ENCODE measurements around the gene ENOX1. TPM values are rescaled to one million over a fixed set of nuclear protein-coding genes. Genes with fewer than 3 reads are reported as not detected.

ENOX1 gene
- total RNA-seq, 1 experiment from 2014 or later: 0.26 TPM

DNA sequence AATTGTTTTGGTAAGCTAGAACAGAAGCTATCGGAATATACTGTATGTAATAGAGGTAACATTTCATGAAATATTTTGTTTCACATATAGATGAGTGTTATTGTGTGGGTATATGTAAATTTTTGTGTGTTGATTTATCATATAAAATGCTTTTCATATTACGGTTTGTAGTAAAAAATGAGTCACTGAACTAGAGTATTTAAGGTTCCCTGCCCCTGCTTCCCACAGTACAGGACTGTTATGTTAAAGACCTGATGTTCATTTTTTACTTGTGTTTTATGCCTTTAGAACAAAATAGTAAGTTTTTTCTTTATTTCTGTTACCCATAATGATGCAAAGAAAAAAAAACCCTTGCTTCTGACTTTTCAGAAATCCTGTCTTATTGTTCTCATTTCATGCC lies 243.4 kb downstream of the ENOX1 start:
- Mint-ChIP-seq H3K27ac (no peak overlapping the region), H3K36me3 (no peaks in the 10 kb centered on the region), H3K27me3 (ENCODE audit: low read depth) (no peaks in the 10 kb centered on the region), H3K4me3 (no peak overlapping the region), H3K4me1 (no peaks in the 10 kb centered on the region), H3K9me3 (peaks cover 6% of the 10 kb centered on the region; the same call in 1 of the 2 replicates)
- CTCF ChIA-PET: no interaction called here
- ATAC-seq: no peak
- POLR2A ChIA-PET: no interaction called here
- no peak for TF ChIP-seq ZNF121 (CRISPR knock-in tag; IDR thresholded peaks at IDR 0.05)
- TF ChIP-seq NFATC4 (CRISPR knock-in tag; IDR thresholded peaks at IDR 0.05): no peak
- TF ChIP-seq NR3C1 (CRISPR knock-in tag; conservative IDR thresholded peaks at IDR 0.05; ENCODE audit: low read depth): no peak
- no peak for TF ChIP-seq JUN (CRISPR knock-in tag; IDR thresholded peaks at IDR 0.05)
- TF ChIP-seq, protein P1, sequence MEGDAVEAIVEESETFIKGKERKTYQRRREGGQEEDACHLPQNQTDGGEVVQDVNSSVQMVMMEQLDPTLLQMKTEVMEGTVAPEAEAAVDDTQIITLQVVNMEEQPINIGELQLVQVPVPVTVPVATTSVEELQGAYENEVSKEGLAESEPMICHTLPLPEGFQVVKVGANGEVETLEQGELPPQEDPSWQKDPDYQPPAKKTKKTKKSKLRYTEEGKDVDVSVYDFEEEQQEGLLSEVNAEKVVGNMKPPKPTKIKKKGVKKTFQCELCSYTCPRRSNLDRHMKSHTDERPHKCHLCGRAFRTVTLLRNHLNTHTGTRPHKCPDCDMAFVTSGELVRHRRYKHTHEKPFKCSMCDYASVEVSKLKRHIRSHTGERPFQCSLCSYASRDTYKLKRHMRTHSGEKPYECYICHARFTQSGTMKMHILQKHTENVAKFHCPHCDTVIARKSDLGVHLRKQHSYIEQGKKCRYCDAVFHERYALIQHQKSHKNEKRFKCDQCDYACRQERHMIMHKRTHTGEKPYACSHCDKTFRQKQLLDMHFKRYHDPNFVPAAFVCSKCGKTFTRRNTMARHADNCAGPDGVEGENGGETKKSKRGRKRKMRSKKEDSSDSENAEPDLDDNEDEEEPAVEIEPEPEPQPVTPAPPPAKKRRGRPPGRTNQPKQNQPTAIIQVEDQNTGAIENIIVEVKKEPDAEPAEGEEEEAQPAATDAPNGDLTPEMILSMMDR (IDR thresholded peaks at IDR 0.05): no peak
- TF ChIP-seq, protein P2, sequence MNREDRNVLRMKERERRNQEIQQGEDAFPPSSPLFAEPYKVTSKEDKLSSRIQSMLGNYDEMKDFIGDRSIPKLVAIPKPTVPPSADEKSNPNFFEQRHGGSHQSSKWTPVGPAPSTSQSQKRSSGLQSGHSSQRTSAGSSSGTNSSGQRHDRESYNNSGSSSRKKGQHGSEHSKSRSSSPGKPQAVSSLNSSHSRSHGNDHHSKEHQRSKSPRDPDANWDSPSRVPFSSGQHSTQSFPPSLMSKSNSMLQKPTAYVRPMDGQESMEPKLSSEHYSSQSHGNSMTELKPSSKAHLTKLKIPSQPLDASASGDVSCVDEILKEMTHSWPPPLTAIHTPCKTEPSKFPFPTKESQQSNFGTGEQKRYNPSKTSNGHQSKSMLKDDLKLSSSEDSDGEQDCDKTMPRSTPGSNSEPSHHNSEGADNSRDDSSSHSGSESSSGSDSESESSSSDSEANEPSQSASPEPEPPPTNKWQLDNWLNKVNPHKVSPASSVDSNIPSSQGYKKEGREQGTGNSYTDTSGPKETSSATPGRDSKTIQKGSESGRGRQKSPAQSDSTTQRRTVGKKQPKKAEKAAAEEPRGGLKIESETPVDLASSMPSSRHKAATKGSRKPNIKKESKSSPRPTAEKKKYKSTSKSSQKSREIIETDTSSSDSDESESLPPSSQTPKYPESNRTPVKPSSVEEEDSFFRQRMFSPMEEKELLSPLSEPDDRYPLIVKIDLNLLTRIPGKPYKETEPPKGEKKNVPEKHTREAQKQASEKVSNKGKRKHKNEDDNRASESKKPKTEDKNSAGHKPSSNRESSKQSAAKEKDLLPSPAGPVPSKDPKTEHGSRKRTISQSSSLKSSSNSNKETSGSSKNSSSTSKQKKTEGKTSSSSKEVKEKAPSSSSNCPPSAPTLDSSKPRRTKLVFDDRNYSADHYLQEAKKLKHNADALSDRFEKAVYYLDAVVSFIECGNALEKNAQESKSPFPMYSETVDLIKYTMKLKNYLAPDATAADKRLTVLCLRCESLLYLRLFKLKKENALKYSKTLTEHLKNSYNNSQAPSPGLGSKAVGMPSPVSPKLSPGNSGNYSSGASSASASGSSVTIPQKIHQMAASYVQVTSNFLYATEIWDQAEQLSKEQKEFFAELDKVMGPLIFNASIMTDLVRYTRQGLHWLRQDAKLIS (CRISPR knock-in tag; IDR thresholded peaks at IDR 0.05; ENCODE audit: borderline replicate concordance): no peak
- TF ChIP-seq, protein P3, sequence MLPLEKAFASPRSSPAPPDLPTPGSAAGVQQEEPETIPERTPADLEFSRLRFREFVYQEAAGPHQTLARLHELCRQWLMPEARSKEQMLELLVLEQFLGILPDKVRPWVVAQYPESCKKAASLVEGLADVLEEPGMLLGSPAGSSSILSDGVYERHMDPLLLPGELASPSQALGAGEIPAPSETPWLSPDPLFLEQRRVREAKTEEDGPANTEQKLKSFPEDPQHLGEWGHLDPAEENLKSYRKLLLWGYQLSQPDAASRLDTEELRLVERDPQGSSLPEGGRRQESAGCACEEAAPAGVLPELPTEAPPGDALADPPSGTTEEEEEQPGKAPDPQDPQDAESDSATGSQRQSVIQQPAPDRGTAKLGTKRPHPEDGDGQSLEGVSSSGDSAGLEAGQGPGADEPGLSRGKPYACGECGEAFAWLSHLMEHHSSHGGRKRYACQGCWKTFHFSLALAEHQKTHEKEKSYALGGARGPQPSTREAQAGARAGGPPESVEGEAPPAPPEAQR (CRISPR knock-in tag; IDR thresholded peaks at IDR 0.05): no peak
- no peak for TF ChIP-seq ZNF317 (CRISPR knock-in tag; IDR thresholded peaks at IDR 0.05; ENCODE audit: borderline replicate concordance, low read depth)
- no peak for TF ChIP-seq FOXK1 (CRISPR knock-in tag; IDR thresholded peaks at IDR 0.05)
- TF ChIP-seq SOX15 (CRISPR knock-in tag; IDR thresholded peaks at IDR 0.05): no peak
- TF ChIP-seq RORB (CRISPR knock-in tag; IDR thresholded peaks at IDR 0.05): no peak
- TF ChIP-seq, protein P4, sequence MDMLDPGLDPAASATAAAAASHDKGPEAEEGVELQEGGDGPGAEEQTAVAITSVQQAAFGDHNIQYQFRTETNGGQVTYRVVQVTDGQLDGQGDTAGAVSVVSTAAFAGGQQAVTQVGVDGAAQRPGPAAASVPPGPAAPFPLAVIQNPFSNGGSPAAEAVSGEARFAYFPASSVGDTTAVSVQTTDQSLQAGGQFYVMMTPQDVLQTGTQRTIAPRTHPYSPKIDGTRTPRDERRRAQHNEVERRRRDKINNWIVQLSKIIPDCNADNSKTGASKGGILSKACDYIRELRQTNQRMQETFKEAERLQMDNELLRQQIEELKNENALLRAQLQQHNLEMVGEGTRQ (CRISPR knock-in tag; IDR thresholded peaks at IDR 0.05): no peak
- no peak for DNase-seq (ENCODE audit: low spot score)

DNA sequence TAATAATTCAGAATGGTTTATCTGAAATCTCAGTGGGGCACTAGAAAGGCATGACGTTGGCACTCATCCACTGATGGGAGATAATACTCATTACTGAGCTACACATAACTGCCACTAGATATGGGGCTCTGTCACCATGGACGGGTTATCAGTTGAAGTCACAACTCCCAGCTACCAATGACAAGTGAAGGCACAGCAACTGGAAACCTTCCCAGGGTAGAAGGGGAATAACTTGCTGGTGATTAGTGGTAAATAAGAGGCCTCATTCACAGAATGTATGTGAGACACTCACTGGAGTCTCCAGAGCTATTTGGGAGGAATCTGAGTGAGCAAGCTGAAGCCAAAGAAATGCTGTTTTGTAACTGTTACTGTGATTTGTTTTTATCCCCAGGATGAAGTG lies 249.6 kb downstream of the ENOX1 start:
- Mint-ChIP-seq H3K36me3 (no peaks in the 10 kb centered on the region), H3K4me1 (no peaks in the 10 kb centered on the region), H3K4me3 (no peak overlapping the region), H3K27me3 (ENCODE audit: low read depth) (no peaks in the 10 kb centered on the region), H3K9me3 (peaks cover 6% of the 10 kb centered on the region; the same call in 1 of the 2 replicates), H3K27ac (no peak overlapping the region)
- ATAC-seq: no peak
- ChIA-PET POLR2A (no interaction called here), CTCF (no interaction called here)
- DNase-seq (ENCODE audit: low spot score): no peak
- TF ChIP-seq, protein P5, sequence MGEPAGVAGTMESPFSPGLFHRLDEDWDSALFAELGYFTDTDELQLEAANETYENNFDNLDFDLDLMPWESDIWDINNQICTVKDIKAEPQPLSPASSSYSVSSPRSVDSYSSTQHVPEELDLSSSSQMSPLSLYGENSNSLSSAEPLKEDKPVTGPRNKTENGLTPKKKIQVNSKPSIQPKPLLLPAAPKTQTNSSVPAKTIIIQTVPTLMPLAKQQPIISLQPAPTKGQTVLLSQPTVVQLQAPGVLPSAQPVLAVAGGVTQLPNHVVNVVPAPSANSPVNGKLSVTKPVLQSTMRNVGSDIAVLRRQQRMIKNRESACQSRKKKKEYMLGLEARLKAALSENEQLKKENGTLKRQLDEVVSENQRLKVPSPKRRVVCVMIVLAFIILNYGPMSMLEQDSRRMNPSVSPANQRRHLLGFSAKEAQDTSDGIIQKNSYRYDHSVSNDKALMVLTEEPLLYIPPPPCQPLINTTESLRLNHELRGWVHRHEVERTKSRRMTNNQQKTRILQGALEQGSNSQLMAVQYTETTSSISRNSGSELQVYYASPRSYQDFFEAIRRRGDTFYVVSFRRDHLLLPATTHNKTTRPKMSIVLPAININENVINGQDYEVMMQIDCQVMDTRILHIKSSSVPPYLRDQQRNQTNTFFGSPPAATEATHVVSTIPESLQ (CRISPR knock-in tag; IDR thresholded peaks at IDR 0.05): no peak
- TF ChIP-seq, protein P6, sequence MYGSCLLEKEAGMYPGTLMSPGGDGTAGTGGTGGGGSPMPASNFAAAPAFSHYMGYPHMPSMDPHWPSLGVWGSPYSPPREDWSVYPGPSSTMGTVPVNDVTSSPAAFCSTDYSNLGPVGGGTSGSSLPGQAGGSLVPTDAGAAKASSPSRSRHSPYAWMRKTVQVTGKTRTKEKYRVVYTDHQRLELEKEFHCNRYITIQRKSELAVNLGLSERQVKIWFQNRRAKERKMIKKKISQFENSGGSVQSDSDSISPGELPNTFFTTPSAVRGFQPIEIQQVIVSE (CRISPR knock-in tag; IDR thresholded peaks at IDR 0.05; ENCODE audit: borderline replicate concordance): no peak
- TF ChIP-seq, protein P1 (IDR thresholded peaks at IDR 0.05): no peak
- TF ChIP-seq, protein P7, sequence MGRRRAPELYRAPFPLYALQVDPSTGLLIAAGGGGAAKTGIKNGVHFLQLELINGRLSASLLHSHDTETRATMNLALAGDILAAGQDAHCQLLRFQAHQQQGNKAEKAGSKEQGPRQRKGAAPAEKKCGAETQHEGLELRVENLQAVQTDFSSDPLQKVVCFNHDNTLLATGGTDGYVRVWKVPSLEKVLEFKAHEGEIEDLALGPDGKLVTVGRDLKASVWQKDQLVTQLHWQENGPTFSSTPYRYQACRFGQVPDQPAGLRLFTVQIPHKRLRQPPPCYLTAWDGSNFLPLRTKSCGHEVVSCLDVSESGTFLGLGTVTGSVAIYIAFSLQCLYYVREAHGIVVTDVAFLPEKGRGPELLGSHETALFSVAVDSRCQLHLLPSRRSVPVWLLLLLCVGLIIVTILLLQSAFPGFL (CRISPR knock-in tag; IDR thresholded peaks at IDR 0.05; ENCODE audit: borderline replicate concordance): no peak
- TF ChIP-seq, protein P8, sequence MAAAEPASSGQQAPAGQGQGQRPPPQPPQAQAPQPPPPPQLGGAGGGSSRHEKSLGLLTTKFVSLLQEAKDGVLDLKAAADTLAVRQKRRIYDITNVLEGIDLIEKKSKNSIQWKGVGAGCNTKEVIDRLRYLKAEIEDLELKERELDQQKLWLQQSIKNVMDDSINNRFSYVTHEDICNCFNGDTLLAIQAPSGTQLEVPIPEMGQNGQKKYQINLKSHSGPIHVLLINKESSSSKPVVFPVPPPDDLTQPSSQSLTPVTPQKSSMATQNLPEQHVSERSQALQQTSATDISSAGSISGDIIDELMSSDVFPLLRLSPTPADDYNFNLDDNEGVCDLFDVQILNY (CRISPR knock-in tag; IDR thresholded peaks at IDR 0.05): no peak
